HG03025 (cell line): ENCODE measurements around the gene ARHGEF16.

Experiments used
- ATAC-seq: cut with Tn5 transposase; IDR thresholded peaks from one replicate; pipeline ENCODE4 v1.9.1; 2021; ENCODE audit warnings: mild to moderate bottlenecking, moderate library complexity; ENCODE audit not compliant: unreplicated experiment, low FRiP score

Gene ARHGEF16

GRCh38 chr1:3454811-3455618 lies 550 bp downstream of the ARHGEF16 start:
- no peak for ATAC-seq

- ATAC-seq: no peak
Observed at GRCh38 chr1:3455670-3456448, 1.4 kb downstream of the ARHGEF16 start.

GRCh38 chr1:3456449-3456963 lies 2.0 kb downstream of the ARHGEF16 start:
- ATAC-seq: no peak

- ATAC-seq: no peak
Observed at GRCh38 chr1:3456964-3457909, 2.8 kb downstream of the ARHGEF16 start.

- ATAC-seq: no peak
Observed at GRCh38 chr1:3457910-3458883, 3.7 kb downstream of the ARHGEF16 start.

GRCh38 chr1:3459051-3459908 lies 4.8 kb downstream of the ARHGEF16 start:
- no peak for ATAC-seq

GRCh38 chr1:3459940-3460671 lies 5.6 kb downstream of the ARHGEF16 start:
- ATAC-seq: no peak

- no peak for ATAC-seq
Observed at GRCh38 chr1:3460672-3461131, 6.2 kb downstream of the ARHGEF16 start.

GRCh38 chr1:3461238-3461933 lies 6.9 kb downstream of the ARHGEF16 start:
- ATAC-seq: no peak

GRCh38 chr1:3461934-3462275 lies 7.4 kb downstream of the ARHGEF16 start:
- ATAC-seq: no peak

- ATAC-seq: no peak
Observed at GRCh38 chr1:3462356-3463012, 8.0 kb downstream of the ARHGEF16 start.

- ATAC-seq: no peak
Observed at GRCh38 chr1:3463013-3463385, 8.5 kb downstream of the ARHGEF16 start.

GRCh38 chr1:3463408-3463863 lies 9.0 kb downstream of the ARHGEF16 start:
- ATAC-seq: no peak

- ATAC-seq: no peak
Observed at GRCh38 chr1:3463891-3464648, 9.6 kb downstream of the ARHGEF16 start.

- no peak for ATAC-seq
Observed at GRCh38 chr1:3464649-3465025, 10.2 kb downstream of the ARHGEF16 start.
